HEK293 (cell line): ENCODE data around the gene MYLK.

Experiments used
- ZFP41 ChIP-seq: fragments of 450-650 bp; formaldehyde crosslinking; IDR thresholded peaks from 2 replicates; pipeline ENCODE4 v1.5.1; 2016; ENCODE audit warnings: missing biosample characterization, missing genetic modification characterization, borderline replicate concordance
- ZNF521 ChIP-seq: fragments of 450-650 bp; formaldehyde crosslinking; IDR thresholded peaks from 2 replicates; pipeline ENCODE4 v1.5.1; 2017; ENCODE audit warnings: missing biosample characterization, mild to moderate bottlenecking, missing genetic modification characterization
- ZNF629 ChIP-seq: fragments of 450-650 bp; formaldehyde crosslinking; IDR thresholded peaks from 2 replicates; pipeline ENCODE4 v1.5.1; 2017; ENCODE audit warnings: missing biosample characterization, missing genetic modification characterization
- ZSCAN16 ChIP-seq: fragments of 450-650 bp; formaldehyde crosslinking; IDR thresholded peaks from 2 replicates; pipeline ENCODE4 v1.5.1; 2016; ENCODE audit warnings: missing biosample characterization, missing genetic modification characterization
- TF ChIP-seq, protein P1 (sequence below): fragments of 450-650 bp; formaldehyde crosslinking; IDR thresholded peaks from 2 replicates; pipeline ENCODE4 v1.5.1; 2016; ENCODE audit warnings: missing biosample characterization, missing genetic modification characterization

DNA sequence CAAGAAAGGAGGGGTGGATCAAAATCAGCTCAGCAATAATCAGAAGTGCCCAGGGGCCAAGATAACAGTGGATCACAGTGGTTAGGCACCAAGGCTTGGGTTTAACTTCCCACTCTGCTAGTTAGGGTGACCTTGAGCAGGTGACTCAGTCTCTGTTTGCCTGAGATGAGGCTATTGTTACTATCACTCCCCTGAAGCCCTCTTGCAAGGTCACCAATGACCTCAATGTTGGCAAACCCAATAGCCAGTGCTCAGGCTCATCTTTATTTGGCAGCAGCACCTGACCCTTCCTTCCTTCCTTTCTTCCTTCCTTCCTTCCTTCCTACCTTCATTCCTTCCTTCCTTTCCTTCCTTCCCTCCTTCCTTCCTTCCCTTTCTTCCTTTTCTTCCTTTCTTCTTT lies 196.8 kb downstream of the MYLK start:
- TF ChIP-seq, protein P1, sequence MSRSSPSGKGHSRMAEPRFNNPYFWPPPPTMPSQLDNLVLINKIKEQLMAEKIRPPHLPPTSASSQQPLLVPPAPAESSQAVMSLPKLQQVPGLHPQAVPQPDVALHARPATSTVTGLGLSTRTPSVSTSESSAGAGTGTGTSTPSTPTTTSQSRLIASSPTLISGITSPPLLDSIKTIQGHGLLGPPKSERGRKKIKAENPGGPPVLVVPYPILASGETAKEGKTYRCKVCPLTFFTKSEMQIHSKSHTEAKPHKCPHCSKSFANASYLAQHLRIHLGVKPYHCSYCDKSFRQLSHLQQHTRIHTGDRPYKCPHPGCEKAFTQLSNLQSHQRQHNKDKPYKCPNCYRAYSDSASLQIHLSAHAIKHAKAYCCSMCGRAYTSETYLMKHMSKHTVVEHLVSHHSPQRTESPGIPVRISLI (tag by site-specific recombination) = no peak
- TF ChIP-seq ZNF521 (tag by site-specific recombination) = no peak
- TF ChIP-seq ZNF629 (tag by site-specific recombination) = no peak
- no peak for TF ChIP-seq ZSCAN16 (tag by site-specific recombination)
- TF ChIP-seq ZFP41 = no peak
